ENCODE data around the gene RPL32. TPM values are rescaled to one million over a fixed set of nuclear protein-coding genes. Genes with fewer than 3 reads are reported as not detected.
"Not testable (repeated sequence)": the region's sequence is repeated elsewhere in the genome, so short reads cannot be mapped to it uniquely, and the experiment has no call there.

RPL32 gene
- total and polyA plus RNA-seq, 2 experiments from 2014 or later = 666 to 897 TPM

GRCh38 chr3:12854565-12854964, 13.2 kb upstream of the RPL32 start:
- H3K27ac ChIP-seq = no peak overlapping the region
- H3K9me2 ChIP-seq (replicated peaks; ENCODE audit: insufficient read depth) = no peaks in the 10 kb centered on the region
- no peaks in the 10 kb centered on the region for H3K79me2 ChIP-seq
- no peaks in the 10 kb centered on the region for H3K9me3 ChIP-seq (ENCODE audit: low read depth)
- no peaks in the 10 kb centered on the region for H3K4me1 ChIP-seq (ENCODE audit: insufficient read depth)
- no peaks in the 10 kb centered on the region for H3K36me3 ChIP-seq (replicated peaks; ENCODE audit: insufficient read depth, low read depth)
- no peak overlapping the region for H2AFZ ChIP-seq
- H3K4me2 ChIP-seq = no peak overlapping the region
- H4K20me1 ChIP-seq (ENCODE audit: insufficient read depth, poor library complexity, severe bottlenecking) = no peaks in the 10 kb centered on the region
- 93% methylated on average over 4 of the region's 4 CpGs for WGBS (ENCODE audit: low lambda C conversion rate, missing lambda C conversion rate)
- TF ChIP-seq CTCF (IDR thresholded peaks at IDR 0.05; ENCODE audit: poor library complexity) = no peak
- H3K27me3 ChIP-seq = no peaks in the 10 kb centered on the region
- no peak for DNase-seq (ENCODE audit: low spot score)
- no peak overlapping the region for H3K4me3 ChIP-seq

- not testable (repeated sequence) for H3K4me2 ChIP-seq; H3K79me2 ChIP-seq; H3K9me3 ChIP-seq (ENCODE audit: low read depth); H3K27me3 ChIP-seq; H3K27ac ChIP-seq; H4K20me1 ChIP-seq (ENCODE audit: insufficient read depth, poor library complexity, severe bottlenecking); H3K36me3 ChIP-seq (replicated peaks; ENCODE audit: insufficient read depth, low read depth); H2AFZ ChIP-seq; H3K4me3 ChIP-seq; H3K4me1 ChIP-seq (ENCODE audit: insufficient read depth); DNase-seq (ENCODE audit: low spot score); H3K9me2 ChIP-seq (replicated peaks; ENCODE audit: insufficient read depth)
- 87% methylated on average over 2 of the region's 2 CpGs for WGBS (ENCODE audit: low lambda C conversion rate, missing lambda C conversion rate)
Measured at GRCh38 chr3:12853847-12854246, 12.5 kb upstream of the RPL32 start.

- no peak for TF ChIP-seq EZH2phosphoT487 (IDR thresholded peaks at IDR 0.05; ENCODE audit: low read depth, severe bottlenecking, unreplicated experiment)
- no peak for TF ChIP-seq CTCF (IDR thresholded peaks at IDR 0.05; ENCODE audit: poor library complexity)
- TF ChIP-seq EZH2 (IDR thresholded peaks at IDR 0.05; ENCODE audit: borderline replicate concordance) = no peak
- Histone ChIP-seq H3K27ac (no peak overlapping the region), H3K9me2 (replicated peaks; ENCODE audit: insufficient read depth) (no peaks in the 10 kb centered on the region), H3K4me1 (ENCODE audit: insufficient read depth) (no peaks in the 10 kb centered on the region), H2AFZ (no peak overlapping the region), H3K9me3 (ENCODE audit: low read depth) (no peaks in the 10 kb centered on the region), H4K20me1 (ENCODE audit: insufficient read depth, poor library complexity, severe bottlenecking) (no peaks in the 10 kb centered on the region), H3K36me3 (replicated peaks; ENCODE audit: insufficient read depth, low read depth) (no peaks in the 10 kb centered on the region), H3K4me2 (no peak overlapping the region), H3K79me2 (no peaks in the 10 kb centered on the region), H3K4me3 (no peak overlapping the region), H3K27me3 (no peaks in the 10 kb centered on the region)
- no peak for DNase-seq (ENCODE audit: low spot score)
- WGBS (ENCODE audit: low lambda C conversion rate, missing lambda C conversion rate) = 79% methylated on average over 3 of the region's 3 CpGs
Measured at GRCh38 chr3:12852201-12852600, 10.8 kb upstream of the RPL32 start.

GRCh38 chr3:12845811-12846210, 4.4 kb upstream of the RPL32 start:
- Histone ChIP-seq H4K20me1 (ENCODE audit: insufficient read depth, poor library complexity, severe bottlenecking) (no peaks in the 10 kb centered on the region), H3K4me1 (ENCODE audit: insufficient read depth) (no peaks in the 10 kb centered on the region), H3K27ac (no peak overlapping the region), H3K27me3 (no peaks in the 10 kb centered on the region), H3K36me3 (replicated peaks; ENCODE audit: insufficient read depth, low read depth) (no peaks in the 10 kb centered on the region), H3K9me2 (replicated peaks; ENCODE audit: insufficient read depth) (no peaks in the 10 kb centered on the region), H3K4me3 (no peak overlapping the region), H3K9me3 (ENCODE audit: low read depth) (no peaks in the 10 kb centered on the region), H3K79me2 (peaks cover 4% of the 10 kb centered on the region), H2AFZ (no peak overlapping the region), H3K4me2 (no peak overlapping the region)
- DNase-seq (ENCODE audit: low spot score) = no peak
- WGBS (ENCODE audit: low lambda C conversion rate, missing lambda C conversion rate) = 84% methylated on average over 1 of the region's 1 CpG
- TF ChIP-seq EZH2phosphoT487 (IDR thresholded peaks at IDR 0.05; ENCODE audit: low read depth, severe bottlenecking, unreplicated experiment) (no peak), CTCF (IDR thresholded peaks at IDR 0.05; ENCODE audit: poor library complexity) (no peak), EZH2 (IDR thresholded peaks at IDR 0.05; ENCODE audit: borderline replicate concordance) (no peak)

Measured in hepatocyte (in vitro differentiated cells).